ENCODE results near the gene LRFN3.

LRFN3 gene

GRCh38 chr19:35897706-35898451 lies 38.3 kb upstream of the LRFN3 start:
- Histone ChIP-seq H3K4me3 (ENCODE audit: low read depth, low read length) (peak overlapping the region; percentile 73), H2AFZ (peak overlapping the region; percentile 97), H3K27me3 (ENCODE audit: control insufficient read depth, insufficient read depth, low read length) (no peaks in the 10 kb centered on the region), H3K4me1 (peaks cover 10% of the 10 kb centered on the region), H3K9ac (no peak overlapping the region), H3K27ac (peak overlapping the region; percentile 81), H3K36me3 (ENCODE audit: control insufficient read depth, insufficient read depth, low read length) (no peaks in the 10 kb centered on the region), H3K9me3 (ENCODE audit: control insufficient read depth, low read length) (no peaks in the 10 kb centered on the region), H3K79me2 (no peaks in the 10 kb centered on the region), H3K4me2 (ENCODE audit: low read length) (peak overlapping the region; percentile 99)
- TF ChIP-seq, protein P1, sequence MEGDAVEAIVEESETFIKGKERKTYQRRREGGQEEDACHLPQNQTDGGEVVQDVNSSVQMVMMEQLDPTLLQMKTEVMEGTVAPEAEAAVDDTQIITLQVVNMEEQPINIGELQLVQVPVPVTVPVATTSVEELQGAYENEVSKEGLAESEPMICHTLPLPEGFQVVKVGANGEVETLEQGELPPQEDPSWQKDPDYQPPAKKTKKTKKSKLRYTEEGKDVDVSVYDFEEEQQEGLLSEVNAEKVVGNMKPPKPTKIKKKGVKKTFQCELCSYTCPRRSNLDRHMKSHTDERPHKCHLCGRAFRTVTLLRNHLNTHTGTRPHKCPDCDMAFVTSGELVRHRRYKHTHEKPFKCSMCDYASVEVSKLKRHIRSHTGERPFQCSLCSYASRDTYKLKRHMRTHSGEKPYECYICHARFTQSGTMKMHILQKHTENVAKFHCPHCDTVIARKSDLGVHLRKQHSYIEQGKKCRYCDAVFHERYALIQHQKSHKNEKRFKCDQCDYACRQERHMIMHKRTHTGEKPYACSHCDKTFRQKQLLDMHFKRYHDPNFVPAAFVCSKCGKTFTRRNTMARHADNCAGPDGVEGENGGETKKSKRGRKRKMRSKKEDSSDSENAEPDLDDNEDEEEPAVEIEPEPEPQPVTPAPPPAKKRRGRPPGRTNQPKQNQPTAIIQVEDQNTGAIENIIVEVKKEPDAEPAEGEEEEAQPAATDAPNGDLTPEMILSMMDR (IDR thresholded peaks at IDR 0.05), result no peak

- Histone ChIP-seq H3K4me2 (ENCODE audit: low read length) (peak overlapping the region; percentile 99), H3K36me3 (ENCODE audit: control insufficient read depth, insufficient read depth, low read length) (no peaks in the 10 kb centered on the region), H3K4me3 (ENCODE audit: low read depth, low read length) (peak overlapping the region; percentile 73), H2AFZ (peak overlapping the region; percentile 97), H3K27ac (peak overlapping the region; percentile 81), H3K27me3 (ENCODE audit: control insufficient read depth, insufficient read depth, low read length) (no peaks in the 10 kb centered on the region), H3K79me2 (no peaks in the 10 kb centered on the region), H3K9me3 (ENCODE audit: control insufficient read depth, low read length) (no peaks in the 10 kb centered on the region), H3K9ac (peak overlapping the region; percentile 67), H3K4me1 (peaks cover 16% of the 10 kb centered on the region)
- TF ChIP-seq, protein P1 (IDR thresholded peaks at IDR 0.05), result no peak
Measured at GRCh38 chr19:35898499-35898809, 37.7 kb upstream of the LRFN3 start.

DNA sequence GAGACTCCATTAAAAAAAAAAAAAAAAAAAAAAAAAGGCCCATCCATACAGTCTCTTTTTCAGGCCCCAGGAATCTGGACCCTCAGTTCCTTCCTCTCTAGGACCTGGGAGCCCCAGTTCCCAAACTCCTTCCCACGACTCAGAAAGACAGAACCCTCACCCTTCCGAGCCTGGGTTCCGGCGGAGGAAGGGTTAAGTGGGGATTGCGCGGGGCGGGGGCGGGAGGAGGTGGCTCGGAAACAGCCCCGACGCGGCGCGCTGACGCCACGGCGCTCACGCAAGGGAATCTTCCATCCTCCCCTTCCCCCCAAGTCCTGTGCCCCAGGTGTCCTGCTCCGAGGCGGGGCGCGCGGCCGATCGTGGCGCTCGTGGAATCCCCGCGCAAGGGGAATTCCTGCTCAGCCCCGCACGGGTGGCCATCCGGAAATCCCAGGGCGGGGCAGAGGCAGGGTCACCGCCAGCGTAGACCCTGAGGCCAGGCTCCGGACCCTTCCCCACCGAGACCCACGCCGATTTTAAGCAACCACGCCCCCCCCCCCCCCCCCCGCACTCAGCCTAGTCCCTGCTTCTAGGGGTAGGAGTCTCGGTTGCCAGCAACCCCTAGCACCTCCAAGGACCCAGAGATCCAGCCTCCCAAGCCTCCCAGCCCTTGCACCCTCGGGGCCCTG lies 36.5 kb upstream of the LRFN3 start:
- TF ChIP-seq, protein P1 (IDR thresholded peaks at IDR 0.05), result no peak
- H3K27me3 ChIP-seq (ENCODE audit: control insufficient read depth, insufficient read depth, low read length), result no peaks in the 10 kb centered on the region
- H3K9ac ChIP-seq, result peak overlapping the region; percentile 67
- no peaks in the 10 kb centered on the region for H3K36me3 ChIP-seq (ENCODE audit: control insufficient read depth, insufficient read depth, low read length)
- peak overlapping the region; percentile 81 for H3K27ac ChIP-seq
- peak overlapping the region; percentile 97 for H2AFZ ChIP-seq
- peaks cover 17% of the 10 kb centered on the region for H3K4me1 ChIP-seq
- peak overlapping the region; percentile 99 for H3K4me2 ChIP-seq (ENCODE audit: low read length)
- no peaks in the 10 kb centered on the region for H3K9me3 ChIP-seq (ENCODE audit: control insufficient read depth, low read length)
- H3K4me3 ChIP-seq (ENCODE audit: low read depth, low read length), result peak overlapping the region; percentile 73
- no peaks in the 10 kb centered on the region for H3K79me2 ChIP-seq

- H3K36me3 ChIP-seq (ENCODE audit: control insufficient read depth, insufficient read depth, low read length), result no peaks in the 10 kb centered on the region
- no peak overlapping the region for H3K9ac ChIP-seq
- peak overlapping the region; percentile 81 for H3K27ac ChIP-seq
- H2AFZ ChIP-seq, result peak overlapping the region; percentile 97
- H3K9me3 ChIP-seq (ENCODE audit: control insufficient read depth, low read length), result no peaks in the 10 kb centered on the region
- H3K4me1 ChIP-seq, result peaks cover 17% of the 10 kb centered on the region
- no peaks in the 10 kb centered on the region for H3K27me3 ChIP-seq (ENCODE audit: control insufficient read depth, insufficient read depth, low read length)
- H3K4me2 ChIP-seq (ENCODE audit: low read length), result peak overlapping the region; percentile 99
- H3K4me3 ChIP-seq (ENCODE audit: low read depth, low read length), result no peak overlapping the region
- TF ChIP-seq, protein P1 (IDR thresholded peaks at IDR 0.05), result no peak
- no peaks in the 10 kb centered on the region for H3K79me2 ChIP-seq
Measured at GRCh38 chr19:35901055-35901644, 35.0 kb upstream of the LRFN3 start.

Measured in parathyroid adenoma (tissue), 2 donors.